Activated naive CD4-positive, alpha-beta T cell treated with anti-CD3 and anti-CD28 coated beads for 36 hours (primary cell): Measurements from ENCODE around the gene TRAIP. TPM values are rescaled to one million over a fixed set of nuclear protein-coding genes. Genes with fewer than 3 reads are reported as not detected.
A peak's percentile ranks its signal among the peaks of the same experiment; 100 is the strongest.
"Not testable (repeated sequence)": the region's sequence is repeated elsewhere in the genome, so short reads cannot be mapped to it uniquely, and the experiment has no call there.

ENCODE experiments used
- CTCF ChIA-PET: fragments of 350-600 bp; sonication (Branson Sonifier 250); formaldehyde crosslinking; loops from one replicate; lab custom pipeline; 2021; ENCODE audit warnings: antibody characterized with exemption; lab: Charles Lee
- DNase-seq: peaks from one replicate; pipeline ENCODE4 v3.0.0-alpha.2; 2020
- H3K27ac Mint-ChIP-seq: one replicate; pipeline ENCODE4 v1.8.0; 2021; ENCODE audit warnings: mild to moderate bottlenecking, mixed read lengths
- H3K27me3 Mint-ChIP-seq: one replicate; pipeline ENCODE4 v1.8.0; 2021; ENCODE audit warnings: low read depth, mixed read lengths
- H3K36me3 Mint-ChIP-seq: one replicate; pipeline ENCODE4 v1.8.0; 2021; ENCODE audit warnings: low read depth, mixed read lengths
- H3K4me1 Mint-ChIP-seq: one replicate; pipeline ENCODE4 v1.8.0; 2021; ENCODE audit warnings: low read depth, mixed read lengths
- H3K4me3 Mint-ChIP-seq: one replicate; pipeline ENCODE4 v1.8.0; 2021; ENCODE audit warnings: mild to moderate bottlenecking, moderate library complexity, mixed read lengths
- H3K9me3 Mint-ChIP-seq: one replicate; pipeline ENCODE4 v1.8.0; 2021; ENCODE audit warnings: mixed read lengths
- intact Hi-C: fragments of 100-400 bp; cut with micrococcal nuclease; formaldehyde crosslinking; loops from one replicate; pipeline ENCODE4 v1.15.1; 2023
- total RNA-seq, 2 experiments: library from RNA; stranded (reverse); gene quantifications; one replicate each; pipeline ENCODE4 v1.2.3, GENCODE V29; 2021

The TRAIP gene, protein sequence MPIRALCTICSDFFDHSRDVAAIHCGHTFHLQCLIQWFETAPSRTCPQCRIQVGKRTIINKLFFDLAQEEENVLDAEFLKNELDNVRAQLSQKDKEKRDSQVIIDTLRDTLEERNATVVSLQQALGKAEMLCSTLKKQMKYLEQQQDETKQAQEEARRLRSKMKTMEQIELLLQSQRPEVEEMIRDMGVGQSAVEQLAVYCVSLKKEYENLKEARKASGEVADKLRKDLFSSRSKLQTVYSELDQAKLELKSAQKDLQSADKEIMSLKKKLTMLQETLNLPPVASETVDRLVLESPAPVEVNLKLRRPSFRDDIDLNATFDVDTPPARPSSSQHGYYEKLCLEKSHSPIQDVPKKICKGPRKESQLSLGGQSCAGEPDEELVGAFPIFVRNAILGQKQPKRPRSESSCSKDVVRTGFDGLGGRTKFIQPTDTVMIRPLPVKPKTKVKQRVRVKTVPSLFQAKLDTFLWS
- 10 to 100 TPM; 21.5 to 25.7 TPM for total RNA-seq

DNA sequence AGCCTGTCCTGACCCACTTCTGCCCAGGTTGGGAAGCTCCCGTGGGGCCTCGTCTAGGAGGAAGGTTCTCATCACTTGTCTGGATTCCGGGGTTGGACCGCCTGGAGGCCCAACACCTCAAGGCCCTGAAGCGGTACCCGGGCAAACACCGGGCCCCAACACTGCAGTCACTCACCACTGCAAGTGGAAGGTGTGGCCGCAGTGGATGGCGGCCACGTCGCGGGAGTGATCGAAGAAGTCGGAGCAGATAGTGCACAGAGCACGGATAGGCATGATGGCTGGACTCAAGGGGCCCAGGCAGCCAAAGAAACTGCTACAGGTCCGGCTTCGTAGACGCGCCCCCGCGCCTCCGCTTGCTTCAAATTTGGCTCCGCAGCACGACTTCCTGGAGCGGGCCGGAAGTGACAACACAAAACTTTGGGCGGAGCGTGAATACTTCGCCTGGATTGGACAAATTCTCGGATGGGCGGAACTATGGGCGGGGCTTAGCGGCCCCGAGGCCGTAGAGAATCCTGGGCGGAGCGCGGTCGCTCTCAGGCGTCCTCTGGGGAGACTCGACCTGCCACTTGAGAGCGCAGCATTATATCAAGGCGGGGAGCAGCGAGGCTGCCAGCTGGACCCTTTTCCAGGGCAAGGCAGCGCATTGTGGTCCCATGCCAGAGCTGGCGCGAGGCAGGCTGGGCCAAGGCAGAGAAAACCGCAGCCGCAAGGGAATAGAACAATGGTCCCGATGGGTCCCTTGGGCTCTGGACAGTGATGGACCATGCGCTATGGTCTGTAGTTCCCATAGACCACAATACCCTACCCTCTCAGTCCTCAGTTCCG is at the start of gene TRAIP:
Gene TRAIP, minus strand, starts transcription at position 384 of the 825 bp plus-strand sequence. Its CDS starts 111 bp downstream, at position 273.
- peaks cover 13% of the 10 kb centered on the region for H3K4me1 Mint-ChIP-seq
- peak; percentile 97 for DNase-seq
- CTCF ChIA-PET, result interaction anchor here (1.1 to 1.9 kb wide), 3 partner anchors 17 to 73 kb away, joined by 3 to 9 read pairs (median 4); partner anchors contain the start of gene MON1A
- peak within 1 kb of the TSS; percentile 65 for H3K27ac Mint-ChIP-seq
- intact Hi-C loops, result loop anchor here (1.0 kb wide), 3 partner anchors 48 to 84 kb away; partner anchors contain the start of genes MON1A and RBM6
- H3K27me3 Mint-ChIP-seq, result no peaks in the 10 kb centered on the region
- peaks cover 1% of the 10 kb centered on the region for H3K36me3 Mint-ChIP-seq
- H3K9me3 Mint-ChIP-seq, result no peaks in the 10 kb centered on the region
- peak within 1 kb of the TSS; percentile 94 for H3K4me3 Mint-ChIP-seq

GRCh38 chr3:49904448-49904847 is 48.1 kb upstream of the TRAIP start:
- not testable (repeated sequence) for DNase-seq, H3K9me3 Mint-ChIP-seq, H3K27me3 Mint-ChIP-seq, H3K27ac Mint-ChIP-seq, H3K36me3 Mint-ChIP-seq
- CTCF ChIA-PET, result interaction anchor here (1.7 kb wide), 1 partner anchor 11 kb away, joined by 6 read pairs; no protein-coding TSS in a partner anchor
- Mint-ChIP-seq H3K4me3 (peak overlapping the region; percentile 78), H3K4me1 (peaks cover 27% of the 10 kb centered on the region)
- intact Hi-C loops, result loop anchor here (1.0 to 2.0 kb wide), 2 partner anchors 47 to 186 kb away; partner anchors contain the start of gene AMIGO3

- no peaks in the 10 kb centered on the region for H3K36me3 Mint-ChIP-seq
- intact Hi-C loops, result loop anchor here (1.0 to 2.0 kb wide), 3 partner anchors 37 to 185 kb away; partner anchors contain the start of genes AMIGO3 and RBM6
- CTCF ChIA-PET, result interaction anchor here (0.5 to 1.7 kb wide), 2 partner anchors 12 to 51 kb away, joined by 3 to 6 read pairs; no protein-coding TSS in a partner anchor
- peak within 1 kb of the TSS; percentile 78 for H3K4me3 Mint-ChIP-seq
- peak within 1 kb of the TSS; percentile 56 for H3K27ac Mint-ChIP-seq
- no peaks in the 10 kb centered on the region for H3K27me3 Mint-ChIP-seq
- peaks cover 27% of the 10 kb centered on the region for H3K4me1 Mint-ChIP-seq
- DNase-seq, result peak; percentile 90
- no peaks in the 10 kb centered on the region for H3K9me3 Mint-ChIP-seq
Observed at GRCh38 chr3:49903451-49904424, 47.4 kb upstream of the TRAIP start, which contains the start of gene MST1R. TSS of gene MST1R (minus strand) at chr3:49903873. CDS start at chr3:49903609, 264 bp downstream.

DNA sequence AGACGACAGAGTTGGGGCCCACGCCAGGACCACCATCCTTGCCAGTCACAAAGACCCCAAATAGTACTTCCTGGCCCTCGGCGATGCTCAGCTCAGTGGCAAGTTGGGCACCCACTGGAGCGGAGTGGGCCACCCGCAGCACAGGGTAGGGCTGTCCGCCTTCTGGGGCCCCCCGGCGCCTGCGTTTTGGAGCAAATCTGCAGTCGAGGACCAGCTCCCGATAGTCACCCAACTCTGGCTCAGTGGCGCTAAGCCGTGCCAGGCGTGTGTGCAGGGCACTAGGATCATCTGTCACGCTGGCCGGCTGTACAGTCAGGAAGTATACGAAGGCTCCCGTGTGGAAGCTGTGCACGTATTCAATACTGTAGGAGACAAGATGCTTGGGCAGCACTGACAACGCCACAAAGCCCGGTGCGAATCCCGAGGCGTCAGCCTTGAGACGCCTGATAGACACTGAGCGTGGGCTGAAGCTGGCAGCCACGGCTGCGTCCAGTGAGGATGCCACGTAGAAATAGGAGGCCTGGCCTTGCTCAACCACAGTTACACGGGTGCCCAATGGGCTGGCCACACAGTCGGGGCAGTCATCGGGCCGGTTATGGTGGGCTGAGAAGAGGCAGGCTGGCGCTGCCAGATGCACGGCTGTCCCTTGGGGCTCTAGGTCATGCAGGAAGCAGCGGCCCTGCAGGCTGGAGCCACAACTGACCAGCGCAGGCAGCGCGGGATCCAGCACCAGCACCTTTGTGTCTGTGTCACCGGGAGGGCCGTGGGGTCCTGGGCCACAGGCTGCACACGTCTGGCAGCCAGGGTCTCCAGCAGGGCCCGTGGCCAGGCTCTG is 46.4 kb upstream of the TRAIP start:
- peaks cover 27% of the 10 kb centered on the region for H3K4me1 Mint-ChIP-seq
- intact Hi-C loops, result loop anchor here (1.0 kb wide), 1 partner anchor 38 kb away; the partner anchor contains the start of gene RBM6
- CTCF ChIA-PET, result interaction anchor here (0.5 to 1.5 kb wide), 3 partner anchors 63 to 343 kb away, joined by 3 to 7 read pairs (median 6); partner anchors contain the start of gene INKA1
- no peak overlapping the region for H3K4me3 Mint-ChIP-seq
- no peaks in the 10 kb centered on the region for H3K36me3 Mint-ChIP-seq
- H3K27me3 Mint-ChIP-seq, result no peaks in the 10 kb centered on the region
- DNase-seq, result no peak
- no peak overlapping the region for H3K27ac Mint-ChIP-seq
- H3K9me3 Mint-ChIP-seq, result no peaks in the 10 kb centered on the region

GRCh38 chr3:49901366-49902339 is 45.3 kb upstream of the TRAIP start:
- peaks cover 24% of the 10 kb centered on the region for H3K4me1 Mint-ChIP-seq
- no peak for DNase-seq
- intact Hi-C loops, result no loop called here
- H3K4me3 Mint-ChIP-seq, result no peak overlapping the region
- H3K27me3 Mint-ChIP-seq, result no peaks in the 10 kb centered on the region
- no peak overlapping the region for H3K27ac Mint-ChIP-seq
- no peaks in the 10 kb centered on the region for H3K36me3 Mint-ChIP-seq
- H3K9me3 Mint-ChIP-seq, result no peaks in the 10 kb centered on the region
- CTCF ChIA-PET, result interaction anchor here (0.5 to 1.5 kb wide), 3 partner anchors 62 to 342 kb away, joined by 3 to 7 read pairs (median 6); partner anchors contain the start of gene INKA1

GRCh38 chr3:49900491-49901153 is 44.3 kb upstream of the TRAIP start:
- no peaks in the 10 kb centered on the region for H3K27me3 Mint-ChIP-seq
- intact Hi-C loops, result no loop called here
- no peak for DNase-seq
- CTCF ChIA-PET, result interaction anchor here (0.9 to 1.2 kb wide), 3 partner anchors 9 to 98 kb away, joined by 3 to 4 read pairs (median 3); no protein-coding TSS in a partner anchor
- no peaks in the 10 kb centered on the region for H3K9me3 Mint-ChIP-seq
- no peaks in the 10 kb centered on the region for H3K36me3 Mint-ChIP-seq
- H3K27ac Mint-ChIP-seq, result no peak overlapping the region
- no peak overlapping the region for H3K4me3 Mint-ChIP-seq
- peaks cover 14% of the 10 kb centered on the region for H3K4me1 Mint-ChIP-seq

DNA sequence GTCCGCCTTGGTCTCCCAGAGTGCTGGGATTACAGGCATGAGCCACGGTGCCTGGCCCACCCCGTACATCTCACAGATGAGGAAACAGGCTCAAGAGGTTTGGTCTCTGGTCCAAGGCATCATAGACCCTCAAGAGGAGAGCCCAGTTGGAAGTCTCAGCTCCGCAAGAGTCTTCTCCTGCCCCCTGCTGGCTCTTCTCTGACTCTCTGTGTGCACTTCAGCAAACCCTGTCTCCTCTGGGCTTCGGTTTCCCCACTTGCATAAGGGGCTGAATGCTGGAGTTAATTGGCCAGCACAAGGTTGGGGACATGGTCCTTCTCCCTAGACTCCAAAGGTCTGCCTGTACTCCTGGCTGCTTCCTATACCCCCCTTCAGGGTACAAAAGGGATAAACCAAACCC is 43.5 kb upstream of the TRAIP start:
- peak; percentile 22 for DNase-seq
- Mint-ChIP-seq H3K36me3 (no peaks in the 10 kb centered on the region), H3K27me3 (no peaks in the 10 kb centered on the region), H3K27ac (no peak overlapping the region), H3K4me1 (peaks cover 7% of the 10 kb centered on the region), H3K9me3 (no peaks in the 10 kb centered on the region), H3K4me3 (no peak overlapping the region)
- intact Hi-C loops, result no loop called here
- CTCF ChIA-PET, result interaction anchor here (0.6 to 1.2 kb wide), 4 partner anchors 10 to 99 kb away, joined by 3 read pairs; no protein-coding TSS in a partner anchor

DNA sequence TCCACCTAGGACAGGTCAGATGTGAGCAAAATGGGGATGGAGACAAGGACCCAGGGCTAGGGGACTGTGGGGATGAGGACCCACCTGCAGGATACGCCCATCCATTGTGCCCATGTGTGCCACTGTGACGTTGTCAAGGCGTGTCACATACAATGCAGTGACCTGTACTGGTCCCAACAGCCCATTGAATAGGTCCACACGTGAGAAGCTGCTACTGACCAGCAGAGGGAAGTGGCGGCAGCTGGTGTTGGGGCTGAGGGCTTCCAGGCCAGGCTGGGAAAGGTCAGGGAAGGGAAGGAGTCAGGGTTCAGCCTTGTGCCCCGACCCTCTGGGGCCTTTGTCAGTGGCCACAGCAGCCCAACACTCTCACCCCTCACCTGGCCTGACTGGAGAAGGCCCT is 42.6 kb upstream of the TRAIP start:
- H3K36me3 Mint-ChIP-seq, result no peaks in the 10 kb centered on the region
- no peak overlapping the region for H3K27ac Mint-ChIP-seq

GRCh38 chr3:49896345-49896744 is 40.0 kb upstream of the TRAIP start:
- H3K4me3 Mint-ChIP-seq, result no peak overlapping the region
- H3K27me3 Mint-ChIP-seq, result no peaks in the 10 kb centered on the region
- no peaks in the 10 kb centered on the region for H3K36me3 Mint-ChIP-seq
- no peaks in the 10 kb centered on the region for H3K9me3 Mint-ChIP-seq
- no peak overlapping the region for H3K27ac Mint-ChIP-seq
- CTCF ChIA-PET, result no interaction called here
- no peak for DNase-seq
- intact Hi-C loops, result no loop called here
- peaks cover under 1% of the 10 kb centered on the region for H3K4me1 Mint-ChIP-seq

More for the DNA sequence above, 42.6 kb upstream of the TRAIP start:
- CTCF ChIA-PET, result interaction anchor here (0.7 kb wide), 1 partner anchor 11 kb away, joined by 3 read pairs; no protein-coding TSS in a partner anchor
- H3K4me3 Mint-ChIP-seq, result no peak overlapping the region
- DNase-seq, result no peak
- peaks cover 4% of the 10 kb centered on the region for H3K4me1 Mint-ChIP-seq
- H3K9me3 Mint-ChIP-seq, result no peaks in the 10 kb centered on the region
- intact Hi-C loops, result no loop called here
- no peaks in the 10 kb centered on the region for H3K27me3 Mint-ChIP-seq
